Transverse colon (tissue), 3 donors: ENCODE results near the gene ZNF334.

Source experiments
- POLR2A ChIP-seq: fragments of 450-650 bp; IDR thresholded peaks from one replicate; pipeline ENCODE4 v1.6.1; 2016; ENCODE audit warnings: antibody characterized with exemption, mild to moderate bottlenecking, moderate library complexity
- TF ChIP-seq, protein P1 (sequence below), 5 experiments: fragments of 200-600 bp in 3 of 5; fragments of 450-650 bp in 2 of 5; sonication (generic) in 3 of 5; IDR thresholded peaks; 1 replicate in 2 of 5; 2 replicates in 3 of 5; pipeline ENCODE4 v1.5.1; 2016 to 2017; ENCODE audit warnings: antibody characterized with exemption in 5 of 5, inconsistent platforms in 3 of 5, mild to moderate bottlenecking in 2 of 5, moderate library complexity in 1 of 5

DNA sequence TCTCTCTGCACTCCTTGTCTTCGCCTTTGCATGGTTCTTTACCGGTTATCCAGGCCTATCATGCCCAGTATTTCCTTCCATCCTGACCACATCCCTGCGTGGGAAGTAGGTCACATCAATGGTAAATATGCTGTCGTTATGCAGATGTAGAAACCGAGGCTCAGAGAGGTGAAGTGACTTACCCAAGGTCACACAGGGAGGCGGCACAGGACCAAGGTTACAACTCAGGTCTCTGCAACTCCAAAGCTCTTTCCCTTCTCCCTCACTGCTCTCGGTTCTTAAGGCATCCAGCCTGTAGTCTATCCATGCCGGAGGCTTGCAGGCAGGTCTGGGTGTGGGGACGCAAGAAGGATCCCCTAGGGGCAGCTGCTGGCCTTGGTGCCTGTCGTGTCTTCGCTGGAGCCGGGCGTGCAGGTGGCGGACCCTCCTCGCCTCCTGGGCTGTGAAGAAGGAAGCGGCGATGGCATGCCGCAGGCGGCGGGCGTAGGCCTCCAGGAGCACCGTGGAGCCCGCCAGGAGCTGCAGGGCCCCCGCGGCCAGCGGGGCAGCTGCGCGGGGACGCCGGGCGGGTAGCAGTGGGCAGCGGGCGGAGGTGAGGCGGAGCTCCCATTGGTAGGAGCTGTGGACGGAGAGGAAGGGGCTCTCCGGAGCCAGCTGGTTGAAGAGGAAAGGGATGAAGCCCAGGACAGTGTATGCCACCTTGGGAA is 28.0 kb upstream of the ZNF334 start:
- no peak for TF ChIP-seq POLR2A
- TF ChIP-seq, protein P1, sequence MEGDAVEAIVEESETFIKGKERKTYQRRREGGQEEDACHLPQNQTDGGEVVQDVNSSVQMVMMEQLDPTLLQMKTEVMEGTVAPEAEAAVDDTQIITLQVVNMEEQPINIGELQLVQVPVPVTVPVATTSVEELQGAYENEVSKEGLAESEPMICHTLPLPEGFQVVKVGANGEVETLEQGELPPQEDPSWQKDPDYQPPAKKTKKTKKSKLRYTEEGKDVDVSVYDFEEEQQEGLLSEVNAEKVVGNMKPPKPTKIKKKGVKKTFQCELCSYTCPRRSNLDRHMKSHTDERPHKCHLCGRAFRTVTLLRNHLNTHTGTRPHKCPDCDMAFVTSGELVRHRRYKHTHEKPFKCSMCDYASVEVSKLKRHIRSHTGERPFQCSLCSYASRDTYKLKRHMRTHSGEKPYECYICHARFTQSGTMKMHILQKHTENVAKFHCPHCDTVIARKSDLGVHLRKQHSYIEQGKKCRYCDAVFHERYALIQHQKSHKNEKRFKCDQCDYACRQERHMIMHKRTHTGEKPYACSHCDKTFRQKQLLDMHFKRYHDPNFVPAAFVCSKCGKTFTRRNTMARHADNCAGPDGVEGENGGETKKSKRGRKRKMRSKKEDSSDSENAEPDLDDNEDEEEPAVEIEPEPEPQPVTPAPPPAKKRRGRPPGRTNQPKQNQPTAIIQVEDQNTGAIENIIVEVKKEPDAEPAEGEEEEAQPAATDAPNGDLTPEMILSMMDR (IDR thresholded peaks at IDR 0.05), result no peak
